IPS-15b (cell line): ENCODE measurements around the gene OST4.

ENCODE experiments used
- H3K27me3 ChIP-seq: one replicate; pipeline ENCODE4 v1.6.1; 2013; ENCODE audit warnings: low read length; ENCODE audit not compliant: control insufficient read depth, insufficient read depth
- H3K36me3 ChIP-seq: one replicate; pipeline ENCODE4 v1.6.1; 2013; ENCODE audit warnings: low read length; ENCODE audit not compliant: control insufficient read depth, insufficient read depth
- H3K4me1 ChIP-seq: one replicate; pipeline ENCODE4 v1.6.1; 2013; ENCODE audit warnings: mild to moderate bottlenecking, low read length; ENCODE audit not compliant: control insufficient read depth, insufficient read depth
- H3K4me3 ChIP-seq: one replicate; pipeline ENCODE4 v1.5.1; 2013; ENCODE audit warnings: low read depth, low read length
- H3K9ac ChIP-seq: one replicate; pipeline ENCODE4 v1.6.1; 2013; ENCODE audit warnings: low read depth, mild to moderate bottlenecking, low read length
- H3K9me3 ChIP-seq: one replicate; pipeline ENCODE4 v1.6.1; 2013; ENCODE audit warnings: mild to moderate bottlenecking, low read length; ENCODE audit not compliant: control insufficient read depth, insufficient read depth

OST4 gene

GRCh38 chr2:27040282-27040681, 31.2 kb downstream of the OST4 start:
- H3K9ac ChIP-seq = no peak overlapping the region
- no peak overlapping the region for H3K4me3 ChIP-seq
- no peaks in the 10 kb centered on the region for H3K4me1 ChIP-seq
- no peaks in the 10 kb centered on the region for H3K27me3 ChIP-seq
- H3K9me3 ChIP-seq = no peaks in the 10 kb centered on the region
- H3K36me3 ChIP-seq = peaks cover 55% of the 10 kb centered on the region

- Histone ChIP-seq H3K4me3 (no peak overlapping the region), H3K36me3 (peaks cover 55% of the 10 kb centered on the region), H3K9me3 (no peaks in the 10 kb centered on the region), H3K27me3 (no peaks in the 10 kb centered on the region), H3K4me1 (no peaks in the 10 kb centered on the region), H3K9ac (no peak overlapping the region)
Observed at GRCh38 chr2:27039871-27040270, 31.6 kb downstream of the OST4 start.

GRCh38 chr2:27039426-27039825, 32.0 kb downstream of the OST4 start:
- Histone ChIP-seq H3K4me1 (no peaks in the 10 kb centered on the region), H3K9me3 (no peaks in the 10 kb centered on the region), H3K4me3 (no peak overlapping the region), H3K9ac (no peak overlapping the region), H3K36me3 (peaks cover 55% of the 10 kb centered on the region), H3K27me3 (no peaks in the 10 kb centered on the region)

GRCh38 chr2:27038631-27039339, 32.7 kb downstream of the OST4 start:
- Histone ChIP-seq H3K9me3 (no peaks in the 10 kb centered on the region), H3K4me3 (no peak overlapping the region), H3K9ac (no peak overlapping the region), H3K27me3 (no peaks in the 10 kb centered on the region), H3K36me3 (peaks cover 55% of the 10 kb centered on the region), H3K4me1 (no peaks in the 10 kb centered on the region)

- peaks cover 55% of the 10 kb centered on the region for H3K36me3 ChIP-seq
- H3K9ac ChIP-seq = no peak overlapping the region
- H3K9me3 ChIP-seq = no peaks in the 10 kb centered on the region
- H3K27me3 ChIP-seq = no peaks in the 10 kb centered on the region
- peaks cover 4% of the 10 kb centered on the region for H3K4me1 ChIP-seq
- no peak overlapping the region for H3K4me3 ChIP-seq
Observed at GRCh38 chr2:27038012-27038411, 33.4 kb downstream of the OST4 start.

GRCh38 chr2:27033253-27033852, 38.1 kb downstream of the OST4 start:
- Histone ChIP-seq H3K36me3 (peaks cover 30% of the 10 kb centered on the region), H3K9me3 (no peaks in the 10 kb centered on the region), H3K4me3 (peak overlapping the region; percentile 97), H3K27me3 (no peaks in the 10 kb centered on the region), H3K4me1 (peaks cover 6% of the 10 kb centered on the region), H3K9ac (peak overlapping the region; percentile 42)

- no peaks in the 10 kb centered on the region for H3K27me3 ChIP-seq
- H3K9me3 ChIP-seq = no peaks in the 10 kb centered on the region
- peaks cover 6% of the 10 kb centered on the region for H3K4me1 ChIP-seq
- peaks cover 24% of the 10 kb centered on the region for H3K36me3 ChIP-seq
- peak within 1 kb of the TSS; percentile 97 for H3K4me3 ChIP-seq
- peak within 1 kb of the TSS; percentile 42 for H3K9ac ChIP-seq
Observed at GRCh38 chr2:27032495-27033252, 38.8 kb downstream of the OST4 start, which contains the start of gene TMEM214. TSS of gene TMEM214 (plus strand) at chr2:27032965. CDS start at chr2:27033016, 51 bp downstream.

- peaks cover 6% of the 10 kb centered on the region for H3K4me1 ChIP-seq
- no peak overlapping the region for H3K9ac ChIP-seq
- H3K27me3 ChIP-seq = no peaks in the 10 kb centered on the region
- H3K4me3 ChIP-seq = no peak overlapping the region
- H3K36me3 ChIP-seq = peaks cover 20% of the 10 kb centered on the region
- no peaks in the 10 kb centered on the region for H3K9me3 ChIP-seq
Observed at GRCh38 chr2:27029051-27029450, 42.4 kb downstream of the OST4 start.

- no peak overlapping the region for H3K4me3 ChIP-seq
- H3K4me1 ChIP-seq = peaks cover 2% of the 10 kb centered on the region
- H3K36me3 ChIP-seq = peaks cover 20% of the 10 kb centered on the region
- H3K9ac ChIP-seq = no peak overlapping the region
- H3K9me3 ChIP-seq = no peaks in the 10 kb centered on the region
- H3K27me3 ChIP-seq = no peaks in the 10 kb centered on the region
Observed at GRCh38 chr2:27027211-27027651, 44.2 kb downstream of the OST4 start.

- Histone ChIP-seq H3K9ac (no peak overlapping the region), H3K9me3 (no peaks in the 10 kb centered on the region), H3K4me1 (no peaks in the 10 kb centered on the region), H3K36me3 (peaks cover 20% of the 10 kb centered on the region), H3K4me3 (no peak overlapping the region), H3K27me3 (no peaks in the 10 kb centered on the region)
Observed at GRCh38 chr2:27025861-27026851, 45.3 kb downstream of the OST4 start.

- Histone ChIP-seq H3K4me1 (no peaks in the 10 kb centered on the region), H3K9me3 (no peaks in the 10 kb centered on the region), H3K36me3 (peaks cover 20% of the 10 kb centered on the region), H3K4me3 (no peak overlapping the region), H3K27me3 (no peaks in the 10 kb centered on the region), H3K9ac (no peak overlapping the region)
Observed at GRCh38 chr2:27025281-27025800, 46.1 kb downstream of the OST4 start.
